ENCODE measurements around the gene MYO5A. TPM values are rescaled to one million over a fixed set of nuclear protein-coding genes. Genes with fewer than 3 reads are reported as not detected.

MYO5A gene
- total and polyA plus RNA-seq, 3 donors from 2014 or later, result 11.7 to 35.5 (median 24.3) TPM

DNA sequence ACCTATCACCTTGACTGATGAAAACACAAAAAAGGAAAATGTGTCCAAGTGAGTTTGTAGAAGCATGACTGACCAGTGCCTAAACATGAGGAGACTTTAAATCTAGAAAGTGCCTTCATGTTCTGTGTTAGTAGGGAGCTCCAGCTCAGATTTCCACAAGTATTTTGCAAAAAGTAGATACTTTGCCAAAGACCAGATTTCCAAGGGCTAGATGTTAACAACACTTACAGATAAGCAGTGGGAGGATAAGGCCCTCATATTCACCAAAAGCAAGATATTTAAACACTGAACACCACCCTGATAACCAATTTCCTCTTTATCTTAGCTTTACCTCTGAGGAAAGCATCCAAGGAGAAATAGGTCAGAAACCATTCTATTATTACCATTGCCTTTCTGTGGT is 91.0 kb downstream of the MYO5A start:
- TF ChIP-seq POLR2A (IDR thresholded peaks at IDR 0.05), result no peak
- TF ChIP-seq, protein P1, sequence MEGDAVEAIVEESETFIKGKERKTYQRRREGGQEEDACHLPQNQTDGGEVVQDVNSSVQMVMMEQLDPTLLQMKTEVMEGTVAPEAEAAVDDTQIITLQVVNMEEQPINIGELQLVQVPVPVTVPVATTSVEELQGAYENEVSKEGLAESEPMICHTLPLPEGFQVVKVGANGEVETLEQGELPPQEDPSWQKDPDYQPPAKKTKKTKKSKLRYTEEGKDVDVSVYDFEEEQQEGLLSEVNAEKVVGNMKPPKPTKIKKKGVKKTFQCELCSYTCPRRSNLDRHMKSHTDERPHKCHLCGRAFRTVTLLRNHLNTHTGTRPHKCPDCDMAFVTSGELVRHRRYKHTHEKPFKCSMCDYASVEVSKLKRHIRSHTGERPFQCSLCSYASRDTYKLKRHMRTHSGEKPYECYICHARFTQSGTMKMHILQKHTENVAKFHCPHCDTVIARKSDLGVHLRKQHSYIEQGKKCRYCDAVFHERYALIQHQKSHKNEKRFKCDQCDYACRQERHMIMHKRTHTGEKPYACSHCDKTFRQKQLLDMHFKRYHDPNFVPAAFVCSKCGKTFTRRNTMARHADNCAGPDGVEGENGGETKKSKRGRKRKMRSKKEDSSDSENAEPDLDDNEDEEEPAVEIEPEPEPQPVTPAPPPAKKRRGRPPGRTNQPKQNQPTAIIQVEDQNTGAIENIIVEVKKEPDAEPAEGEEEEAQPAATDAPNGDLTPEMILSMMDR (IDR thresholded peaks at IDR 0.05), result no peak
- Histone ChIP-seq H3K27me3 (no peaks in the 10 kb centered on the region), H3K9me3 (no peaks in the 10 kb centered on the region), H3K36me3 (ENCODE audit: low read depth, missing control alignments) (no peaks in the 10 kb centered on the region), H3K4me1 (no peaks in the 10 kb centered on the region), H3K27ac (no peak overlapping the region), H3K4me3 (no peak overlapping the region)
- intact Hi-C loops (cut with DNase I; ENCODE audit: low total_unique reads), result no loop called here
- DNase-seq, result no peak

GRCh38 chr15:52436981-52437380 is 91.7 kb downstream of the MYO5A start:
- no peaks in the 10 kb centered on the region for H3K27me3 ChIP-seq
- H3K27ac ChIP-seq, result no peak overlapping the region
- TF ChIP-seq, protein P1 (IDR thresholded peaks at IDR 0.05), result no peak
- no peak for TF ChIP-seq POLR2A (IDR thresholded peaks at IDR 0.05)
- no peak overlapping the region for H3K4me3 ChIP-seq
- 86 to 88% methylated on average over 3 of the region's 3 CpGs for WGBS, 2 donors
- no peak for DNase-seq
- H3K9me3 ChIP-seq, result no peaks in the 10 kb centered on the region
- no peaks in the 10 kb centered on the region for H3K4me1 ChIP-seq
- intact Hi-C loops (cut with DNase I; ENCODE audit: low total_unique reads), result no loop called here
- no peaks in the 10 kb centered on the region for H3K36me3 ChIP-seq (ENCODE audit: low read depth, missing control alignments)

GRCh38 chr15:52434885-52435284 is 93.8 kb downstream of the MYO5A start:
- H3K27ac ChIP-seq, result no peak overlapping the region
- H3K4me3 ChIP-seq, result no peak overlapping the region
- intact Hi-C loops (cut with DNase I; ENCODE audit: low total_unique reads), result no loop called here
- no peaks in the 10 kb centered on the region for H3K27me3 ChIP-seq
- WGBS, 2 donors, result 75 to 78% methylated on average over 3 of the region's 3 CpGs
- no peaks in the 10 kb centered on the region for H3K36me3 ChIP-seq (ENCODE audit: low read depth, missing control alignments)
- no peaks in the 10 kb centered on the region for H3K4me1 ChIP-seq
- TF ChIP-seq, protein P1 (IDR thresholded peaks at IDR 0.05), result no peak
- no peak for TF ChIP-seq POLR2A (IDR thresholded peaks at IDR 0.05)
- no peaks in the 10 kb centered on the region for H3K9me3 ChIP-seq
- DNase-seq, result no peak

DNA sequence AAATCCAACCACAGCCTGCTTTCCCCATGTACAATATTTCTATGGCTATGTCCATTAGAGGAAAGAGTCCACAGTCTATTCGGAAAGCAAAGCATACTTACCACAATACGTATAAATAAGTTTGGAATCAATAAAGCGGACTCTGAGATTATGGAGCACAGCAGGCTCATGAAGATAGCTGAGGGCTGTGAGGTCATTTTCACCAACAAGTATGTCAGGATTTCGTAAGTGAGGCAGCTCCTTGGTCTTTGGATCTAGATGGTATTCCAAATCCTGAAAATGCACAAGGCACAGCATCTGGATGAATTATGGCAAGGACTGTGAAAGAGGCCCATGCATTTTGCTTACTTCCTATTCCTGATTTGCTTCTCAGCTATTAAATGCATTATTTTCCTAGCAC is 100.4 kb downstream of the MYO5A start:
- intact Hi-C loops (cut with DNase I; ENCODE audit: low total_unique reads), result no loop called here
- WGBS, 2 donors, result 85 to 92% methylated on average over 4 of the region's 4 CpGs
- TF ChIP-seq POLR2A (IDR thresholded peaks at IDR 0.05), result no peak
- TF ChIP-seq, protein P1 (IDR thresholded peaks at IDR 0.05), result no peak
- Histone ChIP-seq H3K4me1 (peaks cover 3% of the 10 kb centered on the region), H3K9me3 (no peaks in the 10 kb centered on the region), H3K27me3 (no peaks in the 10 kb centered on the region), H3K36me3 (ENCODE audit: low read depth, missing control alignments) (no peaks in the 10 kb centered on the region), H3K27ac (no peak overlapping the region), H3K4me3 (no peak overlapping the region)
- no peak for DNase-seq

DNA sequence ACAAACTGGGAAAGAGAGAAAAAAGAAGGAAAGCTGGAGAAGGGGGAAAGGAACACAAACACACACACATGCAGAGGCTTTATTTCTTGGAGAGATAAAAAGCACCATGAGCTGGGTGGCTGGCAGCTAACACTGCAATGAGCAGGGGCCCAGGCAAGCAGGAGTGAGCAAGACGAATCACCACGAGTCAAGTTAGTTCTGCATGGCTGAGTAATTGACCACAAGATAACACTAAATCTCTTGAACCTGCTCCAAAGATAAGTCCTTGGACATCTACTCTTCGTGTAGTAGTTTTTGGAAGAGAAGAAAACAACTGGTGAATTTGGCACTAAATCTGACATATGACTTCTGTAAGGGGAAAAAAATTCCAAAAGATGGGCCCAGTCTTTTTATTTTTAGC is 100.9 kb downstream of the MYO5A start:
- 28 to 36% methylated on average over 3 of the region's 3 CpGs for WGBS, 2 donors
- no peak for DNase-seq
- H3K27ac ChIP-seq, result no peak overlapping the region

More for the DNA sequence above, 100.9 kb downstream of the MYO5A start:
- H3K27me3 ChIP-seq, result no peaks in the 10 kb centered on the region
- no peaks in the 10 kb centered on the region for H3K9me3 ChIP-seq
- H3K36me3 ChIP-seq (ENCODE audit: low read depth, missing control alignments), result no peaks in the 10 kb centered on the region
- peaks cover 3% of the 10 kb centered on the region for H3K4me1 ChIP-seq
- intact Hi-C loops (cut with DNase I; ENCODE audit: low total_unique reads), result no loop called here
- no peak for TF ChIP-seq POLR2A (IDR thresholded peaks at IDR 0.05)
- TF ChIP-seq, protein P1 (IDR thresholded peaks at IDR 0.05), result no peak
- H3K4me3 ChIP-seq, result no peak overlapping the region
